ENCODE measurements around the gene ZNF100.
"Not testable (repeated sequence)": the region's sequence is repeated elsewhere in the genome, so short reads cannot be mapped to it uniquely, and the experiment has no call there.

The ZNF100 gene

DNA sequence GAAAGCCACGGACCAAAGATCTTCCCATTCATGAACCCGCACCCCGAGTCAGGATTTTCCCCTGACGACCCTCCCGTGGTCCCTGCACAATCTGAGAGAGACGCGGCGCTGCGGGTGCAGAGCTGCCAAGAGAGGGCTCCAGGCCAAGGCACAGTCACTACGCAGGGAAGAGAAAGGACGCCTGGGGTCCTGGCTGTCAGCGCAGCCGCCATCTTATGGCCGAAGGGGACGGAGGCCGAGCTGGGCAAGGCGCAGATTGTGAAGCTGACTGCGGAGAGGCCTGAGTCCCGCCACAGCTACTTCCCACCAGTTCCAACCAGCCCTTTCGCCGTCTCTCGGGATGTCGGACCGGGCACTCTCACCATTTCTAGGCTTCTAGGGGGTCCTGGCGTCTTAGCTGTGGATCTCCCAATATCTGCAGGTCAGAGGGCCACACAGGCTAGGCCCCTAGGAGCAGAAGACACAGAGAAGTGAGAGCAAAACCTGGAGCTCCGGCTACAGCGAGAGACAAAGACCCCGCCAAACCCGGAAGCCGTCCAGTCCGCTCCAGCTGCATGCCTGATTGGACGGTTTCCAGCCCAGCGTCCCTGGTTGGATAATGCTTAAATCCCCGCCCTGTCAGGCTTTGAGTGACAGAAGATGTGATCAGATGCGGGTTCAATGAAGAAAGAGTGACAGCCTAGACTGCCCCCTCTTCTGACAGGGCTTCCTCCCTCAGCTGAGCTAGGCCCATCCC, at the start of gene ZNF100:
Gene ZNF100 (minus strand): TSS at position 515 of the 736 bp plus-strand sequence. CDS start 150 bp downstream, at position 365.
- Histone ChIP-seq H3K27me3 (ENCODE audit: insufficient read depth, low read depth) (no peaks in the 10 kb centered on the region), H3K9ac (no peak within 1 kb of the TSS), H3K4me2 (no peak within 1 kb of the TSS), H2AFZ (ENCODE audit: low read depth) (no peak within 1 kb of the TSS), H3K79me2 (ENCODE audit: insufficient read depth, low read depth) (no peaks in the 10 kb centered on the region), H3K27ac (no peak within 1 kb of the TSS), H3K4me1 (ENCODE audit: low read depth, poor library complexity, severe bottlenecking) (no peaks in the 10 kb centered on the region), H4K20me1 (ENCODE audit: insufficient read depth) (no peaks in the 10 kb centered on the region), H3K4me3 (IDR thresholded peaks at IDR 0.05; ENCODE audit: insufficient read depth, low read depth, low read length) (no peak within 1 kb of the TSS), H3K36me3 (ENCODE audit: insufficient read depth) (no peaks in the 10 kb centered on the region)
- TF ChIP-seq CTCF (conservative IDR thresholded peaks at IDR 0.05; ENCODE audit: low read depth, low read length), result no peak

DNA sequence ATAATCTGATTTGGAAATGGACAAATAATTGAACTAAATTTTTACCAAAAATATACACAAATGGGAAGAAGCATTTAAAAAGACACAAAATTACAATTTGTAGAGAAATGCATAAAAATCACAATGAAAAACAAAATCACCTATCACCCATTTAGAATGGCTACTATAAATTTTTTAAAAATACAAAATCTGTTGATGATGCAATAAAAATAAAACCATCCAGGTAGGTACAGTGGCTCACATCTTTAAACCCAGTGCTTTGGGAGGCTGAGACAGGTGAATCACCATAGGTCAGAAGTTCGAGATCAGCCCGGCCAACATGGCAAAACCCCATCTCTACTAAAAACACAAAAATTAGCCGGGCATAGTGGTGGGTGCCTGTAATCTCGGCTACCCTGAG, 45.1 kb upstream of the ZNF100 start:
- H3K4me2 ChIP-seq, result no peak overlapping the region
- no peak overlapping the region for H3K9ac ChIP-seq
- H3K4me3 ChIP-seq (IDR thresholded peaks at IDR 0.05; ENCODE audit: insufficient read depth, low read depth, low read length), result no peak overlapping the region
- H4K20me1 ChIP-seq (ENCODE audit: insufficient read depth), result no peaks in the 10 kb centered on the region
- TF ChIP-seq CTCF (conservative IDR thresholded peaks at IDR 0.05; ENCODE audit: low read depth, low read length), result no peak
- no peaks in the 10 kb centered on the region for H3K36me3 ChIP-seq (ENCODE audit: insufficient read depth)
- H3K4me1 ChIP-seq (ENCODE audit: low read depth, poor library complexity, severe bottlenecking), result no peaks in the 10 kb centered on the region
- no peaks in the 10 kb centered on the region for H3K79me2 ChIP-seq (ENCODE audit: insufficient read depth, low read depth)
- no peaks in the 10 kb centered on the region for H3K27me3 ChIP-seq (ENCODE audit: insufficient read depth, low read depth)
- no peak overlapping the region for H2AFZ ChIP-seq (ENCODE audit: low read depth)
- no peak overlapping the region for H3K27ac ChIP-seq

GRCh38 chr19:21808400-21809000, 41.1 kb upstream of the ZNF100 start:
- not testable (repeated sequence) for H3K27me3 ChIP-seq (ENCODE audit: insufficient read depth, low read depth); H3K36me3 ChIP-seq (ENCODE audit: insufficient read depth)

DNA sequence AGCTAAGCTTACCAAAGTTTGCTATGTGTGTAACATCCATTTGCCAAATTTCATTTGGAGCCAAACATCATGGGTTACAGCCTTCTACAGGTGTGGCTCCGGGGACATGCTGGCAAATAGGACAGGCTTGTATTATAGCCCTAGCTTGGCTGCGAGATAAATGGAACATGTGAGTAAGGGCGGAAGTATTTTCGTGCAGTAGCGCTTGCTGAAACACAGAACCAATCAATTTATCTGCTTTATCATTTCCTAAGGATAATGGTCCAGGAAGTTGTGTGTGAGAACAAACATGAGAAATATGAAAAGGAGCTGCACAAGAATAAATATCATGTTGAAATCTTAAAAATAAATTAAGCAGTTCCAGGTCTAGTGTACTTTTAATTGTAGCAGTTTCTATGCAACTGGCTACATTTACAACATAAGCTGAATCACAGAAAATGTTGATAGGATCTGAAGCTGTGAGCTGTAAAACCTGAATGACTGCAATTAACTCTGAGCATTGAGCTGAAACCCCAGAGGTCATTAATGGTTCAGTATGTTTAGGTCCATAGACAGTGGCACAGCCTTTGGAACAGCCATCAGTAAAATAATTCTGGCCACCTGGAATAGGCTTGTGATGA, 22.2 kb upstream of the ZNF100 start:
- Histone ChIP-seq H4K20me1 (ENCODE audit: insufficient read depth) (no peaks in the 10 kb centered on the region), H3K4me2 (no peak overlapping the region), H3K36me3 (ENCODE audit: insufficient read depth) (no peaks in the 10 kb centered on the region), H3K4me1 (ENCODE audit: low read depth, poor library complexity, severe bottlenecking) (no peaks in the 10 kb centered on the region), H3K4me3 (IDR thresholded peaks at IDR 0.05; ENCODE audit: insufficient read depth, low read depth, low read length) (no peak overlapping the region), H3K9ac (no peak overlapping the region), H3K79me2 (ENCODE audit: insufficient read depth, low read depth) (no peaks in the 10 kb centered on the region), H3K27me3 (ENCODE audit: insufficient read depth, low read depth) (no peaks in the 10 kb centered on the region), H2AFZ (ENCODE audit: low read depth) (no peak overlapping the region), H3K27ac (no peak overlapping the region)
- no peak for TF ChIP-seq CTCF (conservative IDR thresholded peaks at IDR 0.05; ENCODE audit: low read depth, low read length)

More at GRCh38 chr19:21808400-21809000, 41.1 kb upstream of the ZNF100 start:
- H3K9ac ChIP-seq; H3K4me3 ChIP-seq (IDR thresholded peaks at IDR 0.05; ENCODE audit: insufficient read depth, low read depth, low read length); H3K27ac ChIP-seq; H3K4me2 ChIP-seq; H3K4me1 ChIP-seq (ENCODE audit: low read depth, poor library complexity, severe bottlenecking); H4K20me1 ChIP-seq (ENCODE audit: insufficient read depth); H3K79me2 ChIP-seq (ENCODE audit: insufficient read depth, low read depth); H2AFZ ChIP-seq (ENCODE audit: low read depth): not testable (repeated sequence)

Measured in KMS-11 (cell line).